ENCODE measurements around the gene TIGAR. TPM values are rescaled to one million over a fixed set of nuclear protein-coding genes. Genes with fewer than 3 reads are reported as not detected.

TIGAR gene
- total RNA-seq, 6 donors from 2014 or later: 4.9 to 19.5 (median 10.4) TPM

DNA sequence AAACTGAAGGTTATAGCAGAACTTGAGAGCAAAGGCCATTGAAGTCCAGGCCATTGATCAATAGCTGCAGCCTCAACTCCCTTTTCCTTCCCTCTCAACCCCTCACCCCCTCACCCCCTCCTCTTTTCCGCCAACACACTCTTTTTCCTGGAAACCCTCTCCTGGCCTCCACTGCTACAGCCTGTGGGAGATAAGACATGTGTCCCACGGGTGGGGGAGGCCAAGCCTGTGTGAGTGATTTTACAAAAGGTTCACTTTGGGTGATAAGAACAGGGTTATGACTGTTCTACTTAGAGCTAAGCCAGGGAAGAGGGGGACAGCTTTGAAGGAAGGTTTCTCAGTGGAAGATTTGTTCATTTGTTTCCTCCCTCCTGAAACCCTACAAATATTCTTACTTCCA, 67.6 kb downstream of the TIGAR start:
- TF ChIP-seq, protein P1, sequence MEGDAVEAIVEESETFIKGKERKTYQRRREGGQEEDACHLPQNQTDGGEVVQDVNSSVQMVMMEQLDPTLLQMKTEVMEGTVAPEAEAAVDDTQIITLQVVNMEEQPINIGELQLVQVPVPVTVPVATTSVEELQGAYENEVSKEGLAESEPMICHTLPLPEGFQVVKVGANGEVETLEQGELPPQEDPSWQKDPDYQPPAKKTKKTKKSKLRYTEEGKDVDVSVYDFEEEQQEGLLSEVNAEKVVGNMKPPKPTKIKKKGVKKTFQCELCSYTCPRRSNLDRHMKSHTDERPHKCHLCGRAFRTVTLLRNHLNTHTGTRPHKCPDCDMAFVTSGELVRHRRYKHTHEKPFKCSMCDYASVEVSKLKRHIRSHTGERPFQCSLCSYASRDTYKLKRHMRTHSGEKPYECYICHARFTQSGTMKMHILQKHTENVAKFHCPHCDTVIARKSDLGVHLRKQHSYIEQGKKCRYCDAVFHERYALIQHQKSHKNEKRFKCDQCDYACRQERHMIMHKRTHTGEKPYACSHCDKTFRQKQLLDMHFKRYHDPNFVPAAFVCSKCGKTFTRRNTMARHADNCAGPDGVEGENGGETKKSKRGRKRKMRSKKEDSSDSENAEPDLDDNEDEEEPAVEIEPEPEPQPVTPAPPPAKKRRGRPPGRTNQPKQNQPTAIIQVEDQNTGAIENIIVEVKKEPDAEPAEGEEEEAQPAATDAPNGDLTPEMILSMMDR (IDR thresholded peaks at IDR 0.05): no peak
- TF ChIP-seq POLR2AphosphoS5 (IDR thresholded peaks at IDR 0.05) (no peak), POLR2A (IDR thresholded peaks at IDR 0.05) (no peak), EP300 (IDR thresholded peaks at IDR 0.05) (no peak)
- WGBS, 2 donors: 46 to 50% methylated on average over 2 of the region's 2 CpGs

DNA sequence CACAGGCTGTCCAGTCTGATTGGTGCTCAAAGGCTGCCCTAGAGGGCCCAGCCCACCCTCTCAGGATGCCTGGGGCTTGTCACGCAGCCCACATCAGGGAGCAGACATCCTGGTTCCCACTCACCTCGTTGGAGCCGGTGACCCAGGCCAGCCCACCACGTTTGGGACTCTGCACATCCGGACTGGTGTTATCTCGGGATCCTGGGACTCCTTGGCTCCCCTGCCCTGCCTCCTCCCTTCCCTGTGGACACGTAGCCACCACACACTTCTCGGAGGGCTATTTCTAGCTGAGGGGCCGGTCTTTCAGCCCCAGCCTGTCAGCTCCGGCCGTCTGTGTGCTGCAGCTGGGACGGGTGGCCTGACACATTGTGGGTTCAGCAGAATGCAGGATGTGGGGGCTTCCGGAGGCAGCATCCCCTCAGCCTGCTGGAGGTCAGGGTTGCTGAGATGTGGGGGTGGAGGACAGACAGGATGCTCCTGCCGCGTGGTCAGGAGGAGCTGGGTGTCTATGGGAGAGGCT, 71.3 kb downstream of the TIGAR start:
- Histone ChIP-seq H3K36me3 (no peaks in the 10 kb centered on the region), H3K4me1 (no peaks in the 10 kb centered on the region), H3K27ac (no peak overlapping the region), H3K4me3 (no peak overlapping the region), H3K9me3 (no peaks in the 10 kb centered on the region), H3K27me3 (no peaks in the 10 kb centered on the region)
- DNase-seq (peak in 1 of 2 donors; percentile 47), ATAC-seq (ENCODE audit: low FRiP score in 2 of 2) (no peak)
- TF ChIP-seq POLR2AphosphoS5 (IDR thresholded peaks at IDR 0.05) (no peak), EP300 (IDR thresholded peaks at IDR 0.05) (no peak), POLR2A (IDR thresholded peaks at IDR 0.05) (no peak)
- TF ChIP-seq, protein P1 (IDR thresholded peaks at IDR 0.05): no peak
- 27 to 34% methylated on average over 2 to 14 of the region's 15 CpGs for WGBS, 2 donors

More for the DNA sequence above, 67.6 kb downstream of the TIGAR start:
- Histone ChIP-seq H3K4me3 (no peak overlapping the region), H3K9me3 (no peaks in the 10 kb centered on the region), H3K36me3 (no peaks in the 10 kb centered on the region), H3K4me1 (no peaks in the 10 kb centered on the region), H3K27me3 (no peaks in the 10 kb centered on the region), H3K27ac (no peak overlapping the region)
- DNase-seq (no peak), ATAC-seq (ENCODE audit: low FRiP score in 2 of 2) (no peak)

DNA sequence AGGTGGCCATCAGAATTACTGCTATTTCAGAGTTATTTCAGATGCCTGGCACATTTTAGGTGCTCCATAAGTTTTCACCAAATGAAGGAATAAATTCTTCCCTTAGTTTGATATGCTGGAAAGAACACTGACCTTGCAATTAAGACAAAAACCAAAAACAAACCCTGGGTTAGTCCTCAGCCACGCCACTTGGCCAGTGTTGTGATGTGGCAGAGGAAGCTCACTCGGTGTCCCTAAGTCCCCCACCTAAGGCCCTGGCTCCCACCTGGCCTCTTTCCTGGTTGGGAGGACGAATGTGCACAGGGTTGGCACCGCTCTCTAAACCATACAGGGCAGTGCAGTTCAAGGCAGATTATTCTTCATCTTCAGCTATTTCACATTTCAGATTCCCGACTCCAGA, 72.2 kb downstream of the TIGAR start:
- Histone ChIP-seq H3K9me3 (no peaks in the 10 kb centered on the region), H3K27me3 (no peaks in the 10 kb centered on the region), H3K4me3 (no peak overlapping the region), H3K27ac (no peak overlapping the region), H3K4me1 (no peaks in the 10 kb centered on the region), H3K36me3 (no peaks in the 10 kb centered on the region)
- ATAC-seq (ENCODE audit: low FRiP score in 2 of 2): no peak
- TF ChIP-seq POLR2A (IDR thresholded peaks at IDR 0.05) (no peak), EP300 (IDR thresholded peaks at IDR 0.05) (no peak), POLR2AphosphoS5 (IDR thresholded peaks at IDR 0.05) (no peak)
- TF ChIP-seq, protein P1 (IDR thresholded peaks at IDR 0.05): no peak
- DNase-seq: no peak
- 75 to 83% methylated on average over 5 of the region's 5 CpGs for WGBS, 2 donors

DNA sequence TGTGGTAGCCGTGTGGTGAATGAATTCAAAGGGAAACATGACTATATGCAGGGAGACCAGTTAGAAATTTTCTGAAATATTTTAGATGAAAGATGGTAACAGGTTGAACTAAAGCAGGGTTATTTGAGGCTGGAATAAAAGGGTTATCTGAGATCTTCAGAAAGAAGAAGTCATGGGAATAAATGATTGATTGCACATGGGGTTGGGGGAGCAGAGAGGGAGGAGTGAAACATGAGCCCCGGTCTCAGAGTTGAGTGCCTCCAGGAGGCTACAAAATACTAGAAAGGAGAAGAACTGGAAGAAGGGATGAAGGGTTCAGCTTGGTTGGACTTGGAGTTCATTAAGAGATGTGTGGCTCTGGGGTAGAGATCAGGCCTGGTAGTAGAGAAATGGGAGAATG, 74.8 kb downstream of the TIGAR start:
- Histone ChIP-seq H3K9me3 (no peaks in the 10 kb centered on the region), H3K27me3 (no peaks in the 10 kb centered on the region), H3K4me1 (no peaks in the 10 kb centered on the region), H3K27ac (no peak overlapping the region), H3K36me3 (no peaks in the 10 kb centered on the region), H3K4me3 (no peak overlapping the region)
- TF ChIP-seq EP300 (IDR thresholded peaks at IDR 0.05) (no peak), POLR2AphosphoS5 (IDR thresholded peaks at IDR 0.05) (no peak), POLR2A (IDR thresholded peaks at IDR 0.05) (no peak)
- TF ChIP-seq, protein P1 (IDR thresholded peaks at IDR 0.05): no peak
- ATAC-seq (ENCODE audit: low FRiP score in 2 of 2) (no peak), DNase-seq (no peak)
- 65 to 75% methylated on average over 2 of the region's 2 CpGs for WGBS, 2 donors

DNA sequence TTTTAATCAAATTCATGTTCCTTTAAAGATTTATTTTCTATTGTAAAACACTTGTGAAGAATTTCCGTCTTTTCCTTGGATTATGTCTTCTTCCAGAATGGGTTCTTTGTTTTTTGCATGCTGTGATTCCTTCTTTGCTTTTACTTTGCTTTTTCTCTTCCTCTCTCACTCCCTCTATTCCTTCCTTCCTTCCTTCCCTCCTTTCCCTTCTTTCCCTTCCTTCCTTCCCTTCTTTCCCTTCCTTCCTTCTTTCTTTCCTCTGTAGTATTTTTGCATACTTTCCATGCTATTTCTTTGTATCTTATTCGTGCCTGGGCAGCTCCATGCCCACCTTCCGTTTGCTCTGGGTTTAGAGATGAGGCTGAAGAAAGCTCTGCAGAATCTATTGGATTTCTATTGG, 80.1 kb downstream of the TIGAR start:
- ATAC-seq (ENCODE audit: low FRiP score in 2 of 2) (no peak), DNase-seq (no peak)
- 82 to 87% methylated on average over 3 of the region's 3 CpGs for WGBS, 2 donors
- Histone ChIP-seq H3K4me3 (no peak overlapping the region), H3K36me3 (no peaks in the 10 kb centered on the region), H3K4me1 (no peaks in the 10 kb centered on the region), H3K9me3 (no peaks in the 10 kb centered on the region), H3K27ac (no peak overlapping the region), H3K27me3 (no peaks in the 10 kb centered on the region)
- TF ChIP-seq POLR2A (IDR thresholded peaks at IDR 0.05) (no peak), EP300 (IDR thresholded peaks at IDR 0.05) (no peak), POLR2AphosphoS5 (IDR thresholded peaks at IDR 0.05) (no peak)
- TF ChIP-seq, protein P1 (IDR thresholded peaks at IDR 0.05): no peak
